GM21723 (cell line): ENCODE results near the gene FAM83G.
"Not testable (repeated sequence)": the region's sequence is repeated elsewhere in the genome, so short reads cannot be mapped to it uniquely, and the experiment has no call there.

ENCODE experiments used
- ATAC-seq: cut with Tn5 transposase; IDR thresholded peaks from one replicate; pipeline ENCODE4 v1.9.1; 2021; ENCODE audit warnings: mild to moderate bottlenecking, moderate library complexity; ENCODE audit not compliant: unreplicated experiment

Gene FAM83G

DNA sequence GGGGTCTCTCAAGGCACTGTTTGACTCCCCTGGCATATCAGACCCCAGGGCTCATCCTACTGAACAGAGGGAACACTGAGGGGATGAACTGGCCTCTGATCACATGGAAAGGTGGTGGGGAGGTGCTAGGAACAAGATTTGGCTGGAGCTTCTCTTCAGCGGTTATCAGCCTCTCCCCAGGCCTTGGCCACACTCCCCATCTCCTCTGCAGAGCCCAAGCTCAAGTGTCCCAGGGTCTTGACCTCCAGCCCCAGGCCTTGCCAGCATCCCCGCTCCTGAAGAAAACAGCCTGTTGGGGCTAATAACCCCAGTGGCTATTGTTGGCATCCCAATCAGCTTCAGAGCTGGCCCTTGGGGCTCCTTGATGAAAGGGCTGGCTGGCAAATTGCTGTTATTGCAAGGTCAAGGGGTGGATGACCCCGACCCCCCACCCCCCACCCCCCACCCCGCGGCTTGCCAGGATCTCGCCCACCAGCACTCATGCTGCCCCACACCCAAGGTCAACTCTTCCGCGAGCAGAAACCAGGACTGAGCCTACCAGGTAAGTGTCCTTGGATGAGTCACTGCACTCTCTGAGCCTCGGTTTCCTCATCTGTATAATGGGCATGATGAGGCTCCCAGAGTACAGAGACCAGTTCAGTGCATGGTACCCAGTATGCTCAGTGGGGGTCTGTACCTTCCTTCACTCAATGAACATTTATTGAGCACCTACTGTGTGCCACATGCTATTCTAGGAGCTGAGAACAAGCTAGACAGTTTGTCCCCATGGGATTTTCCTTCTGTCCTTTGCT lies 18.8 kb upstream of the FAM83G start:
- ATAC-seq, result no peak

DNA sequence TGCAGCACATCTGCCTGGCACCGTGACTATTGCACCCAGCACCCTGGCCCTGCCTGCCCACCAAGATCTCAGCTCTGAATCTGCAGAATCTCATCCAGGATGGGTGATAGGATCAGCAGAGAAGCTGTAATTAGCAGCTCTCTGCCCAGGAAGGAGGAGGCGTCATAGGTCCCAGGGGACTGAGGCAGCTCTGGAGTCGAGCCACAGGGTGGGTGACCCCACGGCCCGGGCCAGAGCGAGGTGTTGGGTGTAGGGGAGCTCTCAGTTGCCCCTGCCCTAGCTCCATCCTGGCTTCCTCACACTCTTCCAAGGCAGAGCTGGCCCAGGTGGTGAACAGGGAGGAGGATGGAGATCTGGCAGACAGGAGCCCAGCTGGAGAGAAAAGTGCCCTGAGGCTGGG lies 18.2 kb upstream of the FAM83G start:
- ATAC-seq, result no peak

DNA sequence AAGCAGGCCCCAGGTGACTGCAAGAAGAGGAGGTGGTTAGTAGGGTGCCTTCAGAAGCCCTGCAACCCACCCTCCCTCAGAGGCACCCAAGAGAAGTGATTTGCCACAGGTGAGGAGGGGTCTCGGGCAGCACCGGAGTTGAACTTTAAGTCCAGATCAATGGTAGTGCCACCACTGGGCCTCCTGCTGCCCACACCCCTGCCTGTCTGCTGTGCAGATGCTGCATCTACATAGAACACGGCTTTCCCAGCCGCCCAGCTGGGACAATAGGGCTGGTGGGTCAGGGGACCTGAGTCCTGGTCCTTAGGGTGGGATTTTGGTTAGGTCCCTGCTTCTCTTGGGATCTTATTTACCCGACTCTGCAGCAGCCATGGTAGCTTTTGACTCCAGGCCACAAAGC lies 17.6 kb upstream of the FAM83G start:
- no peak for ATAC-seq

DNA sequence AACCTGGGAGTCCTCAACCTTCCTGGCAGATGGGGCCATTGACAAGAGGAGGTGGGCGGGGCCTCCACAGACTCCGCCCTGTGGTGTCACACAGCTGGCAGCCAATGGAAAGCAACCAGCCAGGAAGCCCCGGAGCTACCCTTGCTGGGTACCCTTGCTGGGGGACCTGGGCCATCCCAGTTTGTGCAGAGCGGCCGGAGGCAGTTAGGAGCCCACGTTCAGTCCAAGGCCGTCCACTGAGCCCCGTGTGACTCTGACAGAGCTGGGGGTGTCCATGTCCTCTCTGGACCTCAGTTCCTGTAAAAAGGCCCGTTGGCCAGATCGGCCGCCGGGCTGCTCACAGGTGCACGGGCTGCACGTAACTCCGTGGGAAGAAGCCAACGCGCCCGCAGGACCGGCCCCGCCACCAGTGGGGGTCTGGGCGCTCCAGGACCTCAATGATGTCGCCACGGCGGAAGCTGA lies 17.1 kb upstream of the FAM83G start:
- no peak for ATAC-seq

DNA sequence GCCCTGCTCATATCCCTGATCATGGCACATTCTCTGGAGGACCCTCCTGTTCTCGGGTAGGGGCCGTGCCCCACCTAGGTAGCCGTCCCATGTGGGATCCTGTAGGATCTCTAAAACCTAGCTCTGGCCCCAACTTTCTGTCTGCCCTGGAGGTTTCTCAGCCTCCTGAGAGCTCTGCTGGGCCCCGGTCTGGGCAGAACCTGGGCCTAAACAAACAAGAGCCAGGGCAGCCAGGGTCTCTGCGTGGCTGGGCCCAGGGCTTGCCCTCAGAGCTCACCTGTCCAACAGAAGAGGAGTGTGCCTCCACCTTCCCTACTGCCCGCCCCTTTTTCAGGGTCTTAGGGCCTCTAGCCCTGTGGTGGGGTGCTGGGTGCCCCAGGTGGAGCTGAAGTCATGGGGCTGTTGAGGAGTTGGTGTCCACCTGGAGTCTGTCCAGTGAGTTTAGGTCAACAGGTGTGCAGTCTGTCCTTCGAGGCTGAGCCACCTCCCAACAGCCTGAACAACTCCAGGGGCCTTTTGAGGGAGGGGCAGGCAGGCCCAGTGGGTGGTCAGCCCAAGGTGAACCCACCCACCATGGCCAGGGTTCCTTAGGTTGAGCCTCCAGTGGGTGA lies 16.6 kb upstream of the FAM83G start:
- not testable (repeated sequence) for ATAC-seq

DNA sequence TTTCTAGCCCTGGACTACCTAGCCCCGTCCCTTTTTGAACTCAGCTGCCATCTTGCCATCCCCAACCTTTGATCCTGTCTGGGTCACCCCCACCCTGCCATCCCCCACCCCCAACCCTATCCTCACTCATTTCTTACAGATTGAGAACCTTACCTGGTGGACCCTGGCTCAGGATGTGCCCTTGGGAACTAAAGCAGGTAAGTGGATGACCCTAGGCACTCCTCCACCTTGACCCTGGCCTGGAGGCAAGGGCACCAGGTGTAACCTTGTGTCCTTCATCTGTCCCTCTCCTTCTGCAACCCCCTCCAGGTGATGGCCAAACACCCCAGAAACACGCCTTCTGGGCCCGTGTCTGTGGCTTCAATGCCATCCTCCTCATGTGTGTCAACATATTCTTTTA lies 15.5 kb upstream of the FAM83G start:
- no peak for ATAC-seq

DNA sequence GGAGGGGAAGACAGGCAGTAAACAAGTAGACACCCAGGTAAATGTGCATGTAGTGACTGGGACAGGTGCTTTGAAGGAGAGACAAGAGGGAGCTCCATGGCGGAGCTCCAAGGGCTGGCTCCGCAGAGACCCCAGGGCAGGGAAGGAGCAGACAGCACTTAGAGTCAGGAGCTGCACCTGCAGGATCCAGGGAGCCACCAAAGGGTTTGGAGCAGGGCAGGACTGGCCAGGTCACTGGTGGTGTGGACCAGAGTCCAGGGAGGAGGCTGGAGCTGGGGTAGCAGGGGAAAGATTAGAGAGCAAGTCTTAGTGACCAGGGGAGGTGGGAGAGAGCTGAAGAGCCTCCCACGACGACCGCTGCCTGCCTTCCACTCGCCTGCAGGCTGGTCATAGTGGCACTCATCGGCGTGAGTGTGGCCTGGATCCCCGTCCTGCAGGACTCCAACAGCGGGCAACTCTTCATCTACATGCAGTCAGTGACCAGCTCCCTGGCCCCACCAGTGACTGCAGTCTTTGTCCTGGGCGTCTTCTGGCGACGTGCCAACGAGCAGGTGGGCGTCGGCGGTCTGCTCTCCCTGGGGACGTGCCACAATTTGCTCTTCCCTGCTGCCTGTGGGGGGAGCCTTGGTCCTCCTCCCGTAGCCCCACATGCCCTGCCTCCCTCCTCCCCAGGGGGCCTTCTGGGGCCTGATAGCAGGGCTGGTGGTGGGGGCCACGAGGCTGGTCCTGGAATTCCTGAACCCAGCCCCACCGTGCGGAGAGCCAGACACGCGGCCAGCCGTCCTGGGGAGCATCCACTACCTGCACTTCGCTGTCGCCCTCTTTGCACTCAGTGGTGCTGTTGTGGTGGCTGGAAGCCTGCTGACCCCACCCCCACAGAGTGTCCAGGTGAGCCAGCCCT lies 14.7 kb upstream of the FAM83G start:
- ATAC-seq, result no peak

DNA sequence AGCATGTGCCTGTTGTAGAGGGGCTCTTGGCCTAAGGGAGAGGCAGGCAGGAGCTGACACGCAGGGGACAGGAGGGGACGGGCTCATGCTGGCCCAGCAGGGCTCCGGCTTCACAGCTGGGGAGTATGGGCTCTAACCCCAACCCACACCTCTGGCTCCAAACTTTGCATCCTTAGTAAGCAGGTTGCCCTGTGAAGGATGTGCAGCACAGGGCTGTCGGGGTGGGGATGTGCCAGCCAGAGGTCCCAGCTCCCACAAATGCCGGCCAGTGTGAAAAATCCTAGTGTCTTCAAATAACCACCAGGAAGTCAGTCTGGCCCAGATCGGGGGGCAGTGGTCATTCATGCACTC lies 14.0 kb upstream of the FAM83G start:
- no peak for ATAC-seq

DNA sequence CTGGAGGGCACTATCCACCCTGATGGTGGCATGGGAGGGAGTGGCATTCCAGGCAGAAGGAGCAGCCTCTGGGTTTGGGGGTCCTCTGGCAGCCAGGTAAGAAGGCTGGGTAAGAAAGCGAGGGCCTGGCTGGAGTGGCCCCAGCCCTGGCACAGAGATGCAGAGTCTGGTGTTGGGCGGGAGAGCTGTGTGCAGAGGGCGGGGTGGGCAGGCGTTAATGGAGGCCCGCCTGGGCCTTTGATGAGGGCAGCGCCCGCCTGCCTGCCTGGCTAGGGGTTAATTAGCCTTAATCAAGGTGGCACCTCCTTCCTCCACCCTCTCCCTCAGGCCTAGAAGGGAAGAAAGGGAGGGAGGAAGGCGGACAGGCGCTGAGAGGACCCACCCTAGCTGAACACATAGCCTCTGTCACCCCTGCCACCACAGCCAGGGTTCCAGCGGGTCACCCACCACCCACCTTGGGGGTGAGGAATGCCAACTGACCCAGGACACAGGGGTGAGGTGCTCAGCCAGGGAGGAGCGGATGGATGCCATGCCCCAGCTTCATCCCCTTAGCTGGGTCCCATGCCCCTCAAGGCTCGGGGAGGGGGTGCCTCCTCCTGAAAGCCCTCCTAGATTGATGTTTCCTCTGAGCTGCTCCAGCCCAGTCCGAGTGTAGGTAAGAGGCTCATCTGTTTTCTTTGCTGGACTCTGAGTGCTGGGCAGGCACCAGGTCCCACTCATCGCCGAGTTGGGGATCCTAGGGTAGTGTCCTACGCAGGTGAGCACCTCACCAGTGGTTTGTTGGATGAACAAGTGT lies 13.4 kb upstream of the FAM83G start:
- ATAC-seq, result no peak

DNA sequence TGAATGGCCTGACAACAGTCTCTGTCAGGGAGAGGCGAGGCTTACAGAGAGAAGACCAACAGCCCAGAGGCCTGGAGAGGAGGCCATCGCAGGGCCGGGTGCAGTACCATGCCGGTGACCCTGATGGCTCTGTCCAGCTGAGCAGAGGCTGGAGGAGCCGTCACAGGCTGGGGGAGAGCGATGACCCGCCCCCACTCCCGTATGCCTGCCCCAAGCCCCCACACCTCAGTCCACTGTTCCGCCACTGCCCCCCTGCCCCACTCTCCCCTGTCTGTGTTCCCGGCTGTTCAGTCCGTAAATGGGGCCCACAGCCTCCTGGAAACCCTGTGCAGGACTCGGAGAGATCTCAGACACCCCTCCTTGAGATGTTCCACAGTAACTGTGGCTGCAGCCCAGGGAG lies 12.8 kb upstream of the FAM83G start:
- no peak for ATAC-seq

DNA sequence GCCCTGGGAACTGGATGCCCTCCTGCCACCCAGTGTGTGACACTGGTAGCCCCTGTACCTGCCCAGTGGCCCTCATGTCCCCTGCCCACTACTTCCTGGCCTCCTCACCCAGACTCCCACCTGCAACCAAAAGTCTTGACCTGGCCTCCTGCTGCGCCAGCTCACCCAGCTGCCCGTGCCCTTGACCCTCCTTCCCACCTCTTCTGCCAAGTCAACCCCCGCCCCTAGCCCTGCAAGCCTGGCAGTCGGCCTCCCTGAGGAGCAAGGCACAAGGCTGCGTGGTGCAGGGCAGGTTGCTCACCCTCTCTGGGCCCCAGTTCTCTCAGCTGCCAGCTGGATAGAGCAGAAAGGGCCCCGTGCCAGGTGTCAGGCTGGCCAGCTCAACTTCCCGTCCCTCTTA lies 12.3 kb upstream of the FAM83G start:
- no peak for ATAC-seq

DNA sequence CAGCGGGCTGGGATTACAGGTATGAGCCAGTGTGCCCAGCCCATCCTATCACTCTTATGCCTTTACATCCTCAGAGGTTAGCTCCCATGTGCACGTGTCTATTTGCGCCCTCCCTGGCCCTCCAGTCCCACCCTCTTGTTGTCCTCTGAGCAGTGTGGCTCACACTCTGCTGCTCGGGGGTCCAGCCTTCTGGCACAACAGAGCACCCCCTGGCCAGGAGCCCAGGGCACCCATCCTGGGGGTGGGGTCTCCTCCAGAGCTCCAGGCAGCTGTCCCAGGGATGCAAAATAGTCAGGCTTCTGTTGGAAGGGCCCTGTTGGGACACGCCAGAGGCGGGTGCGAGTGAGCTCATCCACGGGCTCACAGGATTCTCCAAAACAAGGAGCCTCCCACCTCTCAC lies 11.7 kb upstream of the FAM83G start:
- no peak for ATAC-seq

DNA sequence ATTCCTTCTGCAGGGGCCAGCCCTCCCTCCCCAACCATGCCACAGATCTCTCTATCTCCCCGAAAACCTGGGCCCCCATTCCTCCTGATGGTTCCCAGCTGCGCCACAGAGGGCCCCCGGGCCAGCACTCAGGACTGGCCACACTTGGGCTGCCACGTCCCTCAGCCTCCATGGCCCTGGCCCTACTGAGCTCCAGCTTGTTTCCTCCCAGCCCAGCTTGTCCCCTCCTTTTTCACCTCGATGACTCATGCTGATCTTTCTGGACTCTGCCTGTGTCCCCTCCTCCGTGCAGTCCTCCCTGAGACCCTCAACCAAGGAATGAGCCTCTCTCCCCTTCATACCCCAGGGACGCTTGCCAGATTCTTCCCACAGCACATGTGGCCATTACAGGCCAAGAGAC lies 10.9 kb upstream of the FAM83G start:
- ATAC-seq, result no peak

DNA sequence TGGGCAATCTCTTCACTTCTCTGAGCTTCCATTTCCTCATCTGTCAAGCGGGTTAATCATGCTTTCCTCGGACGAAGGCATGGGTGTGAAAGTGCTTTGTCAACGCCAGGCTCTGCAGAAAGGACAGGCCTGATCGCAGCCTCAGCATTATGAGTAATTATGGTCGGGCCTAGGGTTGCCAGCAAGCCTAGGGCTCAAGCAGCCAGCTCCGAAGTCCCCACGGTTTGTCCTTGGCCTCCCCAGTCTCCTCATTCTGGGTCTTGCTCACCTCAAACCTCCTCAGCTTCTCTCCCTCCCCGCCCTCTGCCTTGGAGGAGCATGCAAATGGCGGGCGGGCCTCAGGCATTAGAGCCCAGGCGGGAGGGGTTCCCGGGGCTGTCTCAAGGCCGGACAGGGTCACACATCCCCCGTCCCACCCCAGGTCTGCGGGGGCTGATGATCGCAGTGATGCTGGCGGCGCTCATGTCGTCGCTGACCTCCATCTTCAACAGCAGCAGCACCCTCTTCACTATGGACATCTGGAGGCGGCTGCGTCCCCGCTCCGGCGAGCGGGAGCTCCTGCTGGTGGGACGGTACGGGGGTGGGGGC lies 10.2 kb upstream of the FAM83G start:
- ATAC-seq, result no peak

DNA sequence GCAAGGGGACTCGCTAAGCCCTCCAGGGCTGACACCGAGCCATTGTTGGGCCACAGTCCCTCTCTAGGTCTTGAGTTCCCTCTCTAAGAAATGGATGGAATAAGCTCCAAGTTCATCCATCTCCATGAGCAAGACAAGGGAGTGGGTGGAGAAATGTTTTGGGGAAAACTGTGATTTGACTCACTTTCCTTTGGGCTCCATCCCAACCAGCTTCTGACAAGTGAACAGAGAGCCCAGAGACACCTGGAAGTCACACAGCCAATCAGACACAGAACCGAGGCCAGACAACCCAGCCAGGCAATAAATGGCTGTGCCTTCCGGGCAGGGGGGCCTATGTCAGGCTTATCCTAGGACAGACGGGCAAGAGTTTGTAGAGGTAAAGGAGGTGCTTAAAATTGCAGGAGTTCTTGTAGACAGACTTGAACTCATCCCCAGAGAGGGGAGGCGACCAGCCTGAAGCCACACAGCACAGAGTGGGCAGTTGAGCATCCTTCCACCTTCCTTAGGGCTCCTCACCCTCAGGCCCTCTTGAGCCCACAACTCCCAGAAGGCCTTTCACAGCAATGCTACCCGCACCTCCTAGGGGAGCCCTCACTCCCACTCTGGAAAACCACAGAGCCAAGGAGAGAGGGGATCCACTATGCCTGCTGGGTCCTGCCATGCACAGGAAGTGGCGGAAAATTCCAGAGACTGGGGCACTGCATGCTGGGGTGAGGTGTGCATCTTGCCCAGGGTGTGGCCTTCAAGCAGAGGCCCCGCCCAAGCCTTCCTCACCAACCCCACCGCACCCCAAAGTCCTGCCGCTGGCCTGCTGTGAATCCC lies 9.5 kb upstream of the FAM83G start:
- no peak for ATAC-seq

DNA sequence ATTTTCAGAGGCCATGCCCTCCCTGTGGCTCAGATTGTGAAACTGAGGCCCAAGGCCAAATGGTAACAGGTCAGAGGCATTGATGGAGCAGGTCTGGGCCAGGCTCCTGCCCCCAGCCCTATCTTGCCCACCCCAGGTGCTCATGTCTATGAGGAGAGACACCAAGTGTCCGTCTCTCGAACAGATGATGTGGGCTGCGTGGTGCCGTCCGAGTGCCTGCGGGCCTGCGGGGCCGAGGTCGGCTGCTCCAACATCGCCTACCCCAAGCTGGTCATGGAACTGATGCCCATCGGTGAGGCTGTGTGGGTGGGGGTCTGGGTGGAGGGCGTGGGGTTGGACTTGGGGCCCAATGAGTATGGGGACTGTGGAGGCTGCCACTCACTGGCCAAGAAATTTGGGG lies 8.7 kb upstream of the FAM83G start:
- ATAC-seq, result no peak

DNA sequence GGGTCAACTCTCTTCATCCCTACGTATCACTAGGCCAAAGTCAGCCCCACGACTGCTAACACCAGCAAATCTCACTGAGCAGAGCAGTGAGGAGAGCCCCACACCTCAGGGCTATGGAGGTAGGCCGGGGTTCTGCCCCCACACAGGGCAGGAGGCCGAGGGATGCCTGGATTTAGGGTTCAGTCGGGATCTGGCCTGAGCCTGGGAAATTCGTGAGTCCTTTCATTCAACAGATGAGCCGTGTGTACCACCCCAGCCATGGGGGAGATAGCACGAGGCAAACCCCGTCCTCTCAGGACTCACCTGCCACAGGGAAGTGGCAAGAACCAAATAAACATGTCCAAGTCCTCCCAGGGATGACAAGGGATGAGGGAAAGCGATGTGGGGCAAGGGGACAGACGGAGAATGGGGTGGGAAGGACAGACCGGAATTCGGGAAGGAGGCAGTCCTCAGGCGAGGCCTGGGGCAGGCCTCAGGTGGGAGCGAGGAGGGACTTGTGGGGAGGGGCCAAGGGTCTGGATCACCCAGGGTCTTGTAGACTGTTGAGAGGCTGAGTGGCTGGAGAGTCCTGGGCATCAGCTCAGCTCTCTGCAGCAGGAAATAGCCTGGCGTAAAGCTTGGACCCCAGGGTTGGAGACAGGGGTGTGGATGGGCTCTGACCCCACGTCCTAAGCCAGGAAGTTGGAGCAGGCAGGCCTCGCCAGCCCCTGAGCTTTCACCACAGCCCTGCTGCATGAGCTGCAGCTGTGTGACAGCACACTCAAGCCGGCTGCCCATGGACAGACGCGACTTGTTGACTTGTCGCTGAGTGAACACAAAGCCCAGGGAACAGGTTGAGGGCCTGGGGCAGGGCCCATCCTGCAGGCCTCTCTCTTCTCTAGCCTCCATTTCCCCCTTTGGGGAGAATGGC lies 7.9 kb upstream of the FAM83G start:
- no peak for ATAC-seq

DNA sequence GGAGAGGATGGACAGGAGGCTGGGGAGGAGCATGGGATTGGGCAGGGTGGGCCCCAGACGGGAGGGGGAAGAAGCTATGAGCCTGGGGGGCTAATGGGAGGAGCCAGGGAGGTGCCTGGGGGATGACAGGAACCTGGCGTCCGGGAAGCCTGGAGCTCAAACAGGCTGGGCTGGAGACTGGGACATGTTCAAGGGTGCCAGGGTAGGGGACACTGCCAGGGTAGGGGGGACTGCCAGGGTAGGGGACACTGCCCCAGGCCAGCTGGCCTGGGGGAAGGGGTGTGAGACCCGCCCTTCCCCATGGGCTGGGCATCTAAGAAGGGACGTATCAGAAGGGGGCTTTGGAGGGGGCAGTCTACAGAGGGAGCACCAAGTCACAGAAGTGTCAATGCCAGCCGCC lies 7.0 kb upstream of the FAM83G start:
- ATAC-seq, result no peak
